ENCODE results near the gene SPRYD3. TPM values are rescaled to one million over a fixed set of nuclear protein-coding genes. Genes with fewer than 3 reads are reported as not detected.
"Not testable (repeated sequence)": the region's sequence is repeated elsewhere in the genome, so short reads cannot be mapped to it uniquely, and the experiment has no call there.

SPRYD3 gene, protein sequence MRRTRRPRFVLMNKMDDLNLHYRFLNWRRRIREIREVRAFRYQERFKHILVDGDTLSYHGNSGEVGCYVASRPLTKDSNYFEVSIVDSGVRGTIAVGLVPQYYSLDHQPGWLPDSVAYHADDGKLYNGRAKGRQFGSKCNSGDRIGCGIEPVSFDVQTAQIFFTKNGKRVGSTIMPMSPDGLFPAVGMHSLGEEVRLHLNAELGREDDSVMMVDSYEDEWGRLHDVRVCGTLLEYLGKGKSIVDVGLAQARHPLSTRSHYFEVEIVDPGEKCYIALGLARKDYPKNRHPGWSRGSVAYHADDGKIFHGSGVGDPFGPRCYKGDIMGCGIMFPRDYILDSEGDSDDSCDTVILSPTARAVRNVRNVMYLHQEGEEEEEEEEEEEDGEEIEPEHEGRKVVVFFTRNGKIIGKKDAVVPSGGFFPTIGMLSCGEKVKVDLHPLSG
- 5.5 and 5.6 TPM in 2 replicates for total RNA-seq (2014; rRNA removed; shearing (Covaris generic))

DNA sequence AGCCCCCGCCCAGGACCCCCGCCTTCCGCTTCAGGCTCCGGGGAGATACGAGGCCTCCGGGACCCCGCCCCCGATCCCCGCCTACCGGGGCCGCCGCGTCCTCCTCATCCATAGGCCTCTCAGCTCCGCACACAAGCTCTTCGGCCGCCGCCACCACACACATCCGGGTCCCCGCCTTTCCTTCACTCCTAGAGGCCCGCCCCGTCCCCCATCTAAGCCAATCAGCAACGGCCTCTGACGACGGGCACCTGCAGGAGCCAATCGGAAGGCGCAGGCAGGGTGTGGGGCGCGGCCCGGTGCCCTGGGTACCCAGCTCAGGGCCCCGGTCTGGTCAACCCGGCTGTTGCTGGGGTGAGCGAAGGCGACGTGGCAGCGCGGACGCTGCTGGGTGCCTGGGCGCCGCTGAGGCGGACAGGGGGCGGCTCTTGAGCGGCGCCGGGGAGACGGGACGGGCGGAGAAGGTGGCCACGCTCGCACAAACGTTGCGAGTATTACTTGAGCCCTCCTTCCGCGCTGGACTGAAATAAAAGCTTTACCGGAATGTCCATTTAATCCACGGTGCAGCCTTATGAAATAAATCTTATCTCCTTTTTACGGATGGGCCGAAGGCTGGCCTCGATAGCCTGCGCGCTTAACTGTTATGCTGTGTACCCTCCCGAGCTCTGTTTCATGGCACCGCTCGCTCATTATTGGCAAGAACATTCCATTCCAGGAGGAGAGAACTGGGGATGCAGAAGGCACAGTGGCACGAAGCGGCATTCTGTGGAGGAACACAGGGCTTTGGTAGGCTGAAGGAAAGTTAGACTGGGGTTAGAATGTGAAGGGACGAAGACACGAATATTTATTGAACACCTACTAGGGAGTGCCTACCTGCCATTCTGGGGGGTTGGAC lies at the start of gene SPRYD3:
Gene SPRYD3 (minus strand): TSS at position 165 of the 892 bp plus-strand sequence. CDS start 57 bp downstream, at position 108.
- peak; percentile 93 for DNase-seq (ENCODE audit: low spot score)

DNA sequence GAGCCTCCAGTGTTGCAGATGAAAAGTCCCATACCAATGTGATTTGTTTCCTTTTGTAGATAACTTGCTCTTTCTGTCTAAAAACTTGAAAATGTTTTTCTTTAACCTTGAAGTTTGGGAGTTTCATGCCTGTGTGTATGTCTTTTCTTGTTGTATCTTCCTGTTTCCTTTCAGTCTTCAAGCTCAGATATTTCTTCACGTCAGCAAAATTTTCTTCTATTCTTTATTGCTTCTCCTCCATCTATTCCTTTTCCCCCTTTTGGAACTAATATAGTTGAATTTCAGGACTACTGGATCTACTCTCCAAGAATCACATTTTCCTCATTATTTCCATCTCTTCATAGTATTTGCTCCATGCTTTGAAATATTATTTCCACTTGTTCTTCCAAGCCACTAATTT lies 48.0 kb upstream of the SPRYD3 start:
- DNase-seq (ENCODE audit: low spot score), result no peak

DNA sequence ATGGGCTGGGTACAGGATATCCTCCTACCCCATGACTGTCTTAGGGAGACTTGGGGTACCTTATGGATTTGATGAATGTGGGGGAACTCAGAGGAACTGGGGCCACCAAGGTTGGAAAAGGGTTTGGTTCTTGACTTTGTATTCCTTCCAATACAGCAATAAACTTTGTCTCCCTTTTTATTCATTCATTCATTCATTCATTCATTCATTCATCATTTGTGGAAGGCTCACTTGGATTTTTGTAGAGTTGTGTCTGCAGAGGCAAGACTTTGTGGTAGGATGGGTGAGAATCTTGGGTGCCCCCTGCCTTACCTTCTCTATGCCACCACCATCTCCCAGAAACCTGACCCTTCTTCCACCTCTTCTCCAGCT lies 45.1 kb upstream of the SPRYD3 start:
- no peak for DNase-seq (ENCODE audit: low spot score)

GRCh38 chr12:53123578-53124351 lies 44.6 kb upstream of the SPRYD3 start:
- DNase-seq (ENCODE audit: low spot score), result no peak

DNA sequence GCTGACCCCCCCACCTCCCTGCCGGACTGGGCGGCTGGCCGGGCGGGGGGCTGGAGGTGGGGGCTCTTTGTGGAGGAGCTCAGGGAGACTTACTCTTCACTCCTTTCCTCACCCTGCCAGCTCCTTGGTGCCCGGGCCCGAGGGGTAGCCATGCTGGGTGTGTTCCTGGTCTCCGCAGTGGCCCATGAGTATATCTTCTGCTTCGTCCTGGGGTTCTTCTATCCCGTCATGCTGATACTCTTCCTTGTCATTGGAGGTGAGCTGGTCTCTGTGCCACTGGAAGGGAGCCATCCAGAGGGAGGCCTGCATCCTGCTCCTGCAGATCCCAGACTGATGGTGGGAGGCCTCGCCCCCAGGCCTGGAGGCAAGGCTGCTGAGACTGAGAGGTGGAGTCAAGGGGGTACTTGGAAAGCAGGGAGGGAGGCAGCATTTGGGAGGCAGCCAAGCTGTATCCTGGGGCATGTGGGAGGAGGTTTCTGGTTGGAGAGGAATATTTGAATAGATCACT lies 43.8 kb upstream of the SPRYD3 start:
- no peak for DNase-seq (ENCODE audit: low spot score)

DNA sequence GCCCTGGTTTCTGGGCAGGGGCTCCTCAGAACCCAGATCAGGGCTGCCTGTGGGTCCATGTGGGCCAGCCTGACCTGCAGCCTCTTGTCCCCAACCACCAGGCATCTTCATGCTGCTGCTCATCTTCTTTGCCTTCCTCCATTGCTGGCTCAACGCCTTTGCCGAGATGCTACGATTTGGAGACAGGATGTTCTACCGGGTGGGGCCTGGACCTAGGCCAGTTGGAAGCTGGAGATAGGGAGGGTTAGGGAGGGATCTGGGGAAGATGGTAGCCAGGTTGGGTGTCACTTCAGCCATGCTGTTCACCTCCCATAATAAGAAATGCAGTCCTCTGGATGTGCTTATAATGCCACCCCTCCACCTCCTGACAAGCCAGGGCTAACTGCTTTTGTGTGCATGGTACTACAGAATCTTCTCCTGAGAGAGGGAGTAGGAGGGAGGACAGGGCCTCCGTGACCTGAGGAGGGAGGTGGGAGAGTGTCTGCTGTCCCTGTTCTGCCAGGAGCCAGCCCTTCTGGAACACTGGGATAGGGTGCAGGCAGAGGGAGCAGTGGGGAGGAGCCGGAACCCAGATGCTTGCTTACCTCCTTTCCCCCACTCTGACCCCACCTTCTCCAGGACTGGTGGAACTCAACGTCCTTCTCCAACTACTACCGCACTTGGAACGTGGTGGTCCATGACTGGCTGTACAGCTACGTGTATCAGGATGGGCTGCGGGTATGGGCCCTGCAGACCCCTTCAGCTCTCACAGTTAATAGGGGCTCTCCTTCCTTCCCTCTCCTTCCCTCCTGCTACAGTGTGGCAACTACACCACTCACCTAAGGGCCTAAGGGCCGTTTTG lies 41.7 kb upstream of the SPRYD3 start:
- DNase-seq (ENCODE audit: low spot score), result no peak

DNA sequence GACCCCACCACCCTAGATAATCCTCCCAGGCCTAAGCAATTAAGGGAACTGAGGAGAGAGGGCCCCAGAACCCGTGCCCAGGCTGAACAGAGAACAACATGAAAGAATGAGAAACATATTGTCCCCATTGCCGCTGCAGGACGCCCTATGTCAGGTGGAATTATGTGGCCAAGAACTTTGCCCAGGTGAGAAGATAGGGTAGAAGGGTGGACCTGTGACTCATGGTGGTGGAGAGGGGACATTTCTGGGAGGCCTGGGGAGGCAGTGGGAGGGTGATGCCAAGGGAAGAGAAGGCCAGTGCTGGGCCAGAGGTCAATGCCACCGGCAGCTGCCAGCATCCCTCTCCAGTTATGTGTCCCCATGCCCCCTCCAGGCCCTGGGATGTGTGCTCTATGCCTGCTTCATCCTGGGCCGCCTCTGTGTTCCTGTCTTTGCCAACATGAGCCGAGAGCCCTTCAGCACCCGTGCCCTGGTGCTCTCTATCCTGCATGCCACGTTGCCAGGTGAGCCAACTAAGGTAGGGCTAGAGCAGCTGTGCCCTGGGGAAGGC lies 39.6 kb upstream of the SPRYD3 start:
- no peak for DNase-seq (ENCODE audit: low spot score)

GRCh38 chr12:53115891-53116648 lies 36.9 kb upstream of the SPRYD3 start:
- no peak for DNase-seq (ENCODE audit: low spot score)

DNA sequence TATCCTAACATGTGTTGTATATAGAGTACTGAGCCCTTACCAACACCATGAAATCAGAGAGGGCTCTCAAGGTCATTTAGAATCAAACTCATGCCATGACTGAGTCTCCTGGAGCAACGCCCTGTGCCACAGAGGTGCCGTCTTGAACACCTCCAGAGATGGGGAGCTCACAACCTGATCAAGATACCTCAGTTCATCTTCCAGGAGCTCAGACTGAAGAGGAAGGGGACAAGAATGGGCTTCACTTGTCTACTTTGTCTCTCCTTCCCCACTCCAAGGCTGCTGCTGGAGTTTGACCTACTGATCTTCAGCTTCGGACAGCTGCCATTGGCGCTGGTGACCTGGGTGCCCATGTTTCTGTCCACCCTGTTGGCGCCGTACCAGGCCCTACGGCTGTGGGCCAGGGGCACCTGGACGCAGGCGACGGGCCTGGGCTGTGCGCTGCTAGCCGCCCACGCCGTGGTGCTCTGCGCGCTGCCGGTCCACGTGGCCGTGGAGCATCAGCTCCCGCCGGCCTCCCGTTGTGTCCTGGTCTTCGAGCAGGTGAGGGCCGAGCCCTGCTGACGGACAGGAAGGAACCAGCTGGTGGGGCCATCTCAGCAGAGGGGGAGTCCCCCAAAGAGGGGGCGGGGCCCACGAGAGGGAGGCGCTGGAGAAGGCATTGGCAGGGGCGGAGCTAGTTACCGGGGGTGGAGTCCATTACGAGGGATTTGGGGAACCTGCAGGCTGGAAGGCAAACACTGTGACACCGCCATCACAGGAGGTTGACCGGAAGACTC lies 36.1 kb upstream of the SPRYD3 start:
- DNase-seq (ENCODE audit: low spot score), result no peak

GRCh38 chr12:53113951-53114350 lies 34.8 kb upstream of the SPRYD3 start:
- DNase-seq (ENCODE audit: low spot score), result no peak

DNA sequence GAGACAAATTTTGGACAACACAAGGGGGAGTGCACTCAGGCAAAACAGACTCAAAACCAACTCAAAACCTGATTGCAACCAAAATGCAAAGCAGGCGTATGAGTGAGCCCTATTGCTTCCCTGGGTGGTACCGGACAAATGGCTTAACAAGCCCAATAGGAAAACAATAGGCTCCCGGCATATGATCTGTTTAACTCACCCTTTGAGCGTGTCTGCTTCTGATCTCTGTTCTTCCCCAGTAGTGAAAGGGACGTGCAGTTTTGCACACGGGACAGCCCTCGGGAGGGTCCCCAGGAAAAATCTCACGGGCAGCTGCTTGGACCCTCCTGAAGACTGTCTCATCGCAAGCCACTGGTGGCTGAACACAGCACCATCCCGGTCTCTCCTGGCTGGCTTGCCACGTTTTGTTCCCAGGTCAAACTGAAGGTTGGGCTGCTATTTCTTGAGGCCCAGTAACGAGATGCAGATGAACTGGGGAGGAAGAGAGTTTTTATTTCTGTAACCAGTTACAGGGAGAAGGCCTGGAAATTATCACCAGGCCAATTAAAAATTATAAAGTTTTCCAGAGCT lies 34.0 kb upstream of the SPRYD3 start:
- DNase-seq (ENCODE audit: low spot score), result no peak

DNA sequence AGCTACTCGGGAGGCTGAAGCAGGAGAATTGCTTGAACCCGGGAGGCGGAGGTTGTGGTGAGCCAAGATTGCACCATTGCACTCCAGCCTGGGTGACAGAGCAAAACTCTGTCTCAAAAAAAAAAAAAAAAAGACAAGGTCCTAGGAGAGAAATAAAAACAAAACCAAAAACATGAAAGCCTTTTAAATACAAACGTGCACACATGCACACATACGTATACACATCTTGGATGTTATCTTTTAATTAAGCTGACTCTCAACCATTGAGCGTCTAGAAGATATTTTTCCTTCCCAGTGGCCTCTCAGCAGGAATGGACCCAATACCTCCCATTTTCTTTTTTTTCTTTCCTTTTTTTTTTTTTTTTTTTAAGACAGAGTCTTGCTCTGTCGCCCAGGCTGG lies 33.2 kb upstream of the SPRYD3 start:
- not testable (repeated sequence) for DNase-seq (ENCODE audit: low spot score)

DNA sequence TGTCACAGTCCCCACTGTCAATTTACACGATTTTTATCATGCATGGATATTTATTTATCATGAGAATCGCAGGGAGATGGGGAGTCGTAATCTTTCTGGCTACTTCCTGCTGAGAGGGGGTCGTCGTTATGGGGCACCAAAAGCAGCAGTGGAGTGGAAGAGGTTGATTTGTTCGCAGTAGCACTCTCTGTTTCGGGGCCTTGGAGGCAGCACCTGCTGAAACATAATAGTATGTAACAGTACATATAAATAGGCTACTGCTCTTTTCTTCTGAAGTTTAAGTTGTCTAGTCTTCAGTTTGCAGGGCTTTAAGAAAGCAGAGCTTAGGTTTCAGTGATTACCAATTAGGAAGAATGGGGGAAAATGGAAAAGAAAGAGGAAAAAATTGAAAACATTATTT lies 27.9 kb upstream of the SPRYD3 start:
- no peak for DNase-seq (ENCODE audit: low spot score)

DNA sequence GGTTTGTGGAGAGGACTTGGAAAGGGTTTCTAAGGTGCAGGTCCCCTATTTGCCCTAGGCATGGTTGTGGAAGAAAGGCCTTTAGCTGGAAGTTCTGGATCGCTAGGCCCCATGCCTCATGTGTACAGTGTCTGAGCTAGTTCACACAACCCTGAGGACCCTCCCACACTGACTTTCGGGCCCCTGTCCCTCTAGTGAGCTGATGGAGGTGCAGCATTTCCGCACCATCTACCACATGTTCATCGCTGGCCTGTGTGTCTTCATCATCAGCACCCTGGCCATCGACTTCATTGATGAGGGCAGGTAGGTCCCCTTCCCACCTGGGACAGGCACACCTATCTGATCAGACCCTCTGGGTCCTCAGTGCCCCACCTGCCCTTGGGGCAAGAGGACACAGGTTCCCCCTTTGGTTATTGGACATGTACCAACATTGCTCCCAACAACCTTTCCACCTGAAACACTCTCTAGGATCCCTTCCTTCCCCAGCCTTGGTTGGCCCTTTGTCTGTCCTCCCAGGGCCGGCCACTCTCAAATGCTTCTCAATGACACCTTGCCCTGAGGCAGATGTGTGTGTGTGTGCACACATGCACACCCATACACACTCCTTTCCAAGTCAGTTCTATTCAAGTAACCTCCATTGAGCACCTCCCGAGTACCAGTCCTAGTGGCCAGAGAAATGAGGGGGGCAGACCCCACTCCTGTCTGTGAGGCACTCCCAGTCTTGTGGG lies 26.7 kb upstream of the SPRYD3 start:
- DNase-seq (ENCODE audit: low spot score), result no peak

GRCh38 chr12:53105256-53105655 lies 26.1 kb upstream of the SPRYD3 start:
- DNase-seq (ENCODE audit: low spot score), result no peak

- no peak for DNase-seq (ENCODE audit: low spot score)
These were observed 24.7 kb upstream of the SPRYD3 start for GRCh38 chr12:53103860-53104305.

GRCh38 chr12:53102883-53103807 lies 24.0 kb upstream of the SPRYD3 start, which contains the start of gene SOAT2:
Gene SOAT2 (plus strand): TSS chr12:53103486. CDS start chr12:53103578, 92 bp downstream.
- DNase-seq (ENCODE audit: low spot score), result no peak

Measured in H4 (cell line).